Upper lobe of left lung (tissue), 6 donors: ENCODE results near the gene MGMT. TPM values are rescaled to one million over a fixed set of nuclear protein-coding genes. Genes with fewer than 3 reads are reported as not detected.

Experiments
- ATAC-seq, 2 donors: fragments of 200-7000 bp; cut with Tn5 transposase; one replicate each; pipeline ENCODE4 v1.9.1; 2022; ENCODE audit warnings: mild to moderate bottlenecking in 2 of 2, moderate library complexity in 2 of 2; ENCODE audit not compliant: low FRiP score in 2 of 2
- DNase-seq, 2 donors: peaks; one replicate each; pipeline ENCODE4 v3.0.0-alpha.2; 2019 to 2020
- H3K27ac ChIP-seq, 4 donors: fragments of 200-600 bp; sonication (generic); one replicate each; pipeline ENCODE4 v1.5.1; 2016 to 2019
- H3K27me3 ChIP-seq, 4 donors: fragments of 200-600 bp; sonication (generic); one replicate each; pipeline ENCODE4 v1.5.1; 2017 to 2019
- H3K36me3 ChIP-seq, 4 donors: fragments of 200-600 bp; sonication (generic); one replicate each; pipeline ENCODE4 v1.5.1; 2016 to 2019
- H3K4me1 ChIP-seq, 4 donors: fragments of 200-600 bp; sonication (generic); one replicate each; pipeline ENCODE4 v1.5.1; 2018 to 2019
- H3K4me3 ChIP-seq, 4 donors: fragments of 200-600 bp; sonication (generic); one replicate each; pipeline ENCODE4 v1.5.1; 2017 to 2019; ENCODE audit warnings: mild to moderate bottlenecking in 2 of 4, moderate library complexity in 1 of 4
- H3K9me3 ChIP-seq, 4 donors: fragments of 200-600 bp; sonication (generic); one replicate each; pipeline ENCODE4 v1.5.1; 2018 to 2019
- CTCF ChIP-seq, 6 experiments: fragments of 450-650 bp in 4 of 6; fragments of 200-600 bp in 2 of 6; sonication (generic) in 2 of 6; IDR thresholded peaks; one replicate each; pipeline ENCODE4 v1.5.1; 2016 to 2019; ENCODE audit warnings: antibody characterized with exemption in 6 of 6
- EP300 ChIP-seq, 4 donors: sonication (generic); formaldehyde crosslinking; IDR thresholded peaks; one replicate each; pipeline ENCODE4 v1.5.1; 2017; ENCODE audit warnings: antibody characterized with exemption in 4 of 4, control low read depth in 2 of 4
- POLR2A ChIP-seq, 4 donors: fragments of 450-650 bp; IDR thresholded peaks; one replicate each; pipeline ENCODE4 v1.5.1; 2016 to 2017; ENCODE audit warnings: antibody characterized with exemption in 4 of 4, mild to moderate bottlenecking in 2 of 4
- POLR2AphosphoS5 ChIP-seq, 2 donors: sonication (generic); formaldehyde crosslinking; IDR thresholded peaks; one replicate each; pipeline ENCODE4 v1.5.1; 2017; ENCODE audit warnings: antibody characterized with exemption in 2 of 2
- WGBS, 2 donors: methylation state at CpG; one replicate each; pipeline ENCODE4 v1.1.5; 2017 to 2018; 5-methylcytosine and 5-hydroxymethylcytosine counted together
- total RNA-seq, 6 donors: library from RNA; depleted of rRNA in 4 of 6; stranded (reverse); fragments of >200 nt in 4 of 6; gene quantifications; one replicate each; pipeline versions ENCODE4 v1.1.0 to v1.2.1, GENCODE V29; 2016 to 2021
- donor health status: DM: no; HTN: no; CAD: no; lungs with moderate emphysema.
- donor health status: DM: no; HTN: yes; CAD: no; lungs with severe emphysema.

MGMT gene
- total RNA-seq, 6 donors from 2014 or later, result 20.9 to 44.0 (median 29.6) TPM

DNA sequence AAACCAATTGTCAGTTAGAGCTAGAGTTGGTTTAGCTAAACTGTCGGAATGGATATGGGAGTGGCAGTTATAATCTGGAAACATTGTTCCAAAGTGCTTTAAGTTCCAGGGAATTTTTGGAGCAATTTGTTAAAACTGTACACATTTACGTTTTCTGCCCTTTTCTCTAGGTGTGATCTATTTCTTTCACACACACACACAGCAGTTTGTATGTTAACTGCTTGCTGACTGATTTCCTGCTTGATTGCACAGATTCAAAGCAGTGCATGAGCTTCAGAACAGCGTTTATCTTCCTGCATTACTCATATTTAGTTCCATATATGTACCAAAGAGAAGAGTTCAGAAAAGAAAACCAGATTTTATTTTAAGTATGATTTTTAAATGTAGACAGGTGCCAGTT, 57.9 kb downstream of the MGMT start:
- Histone ChIP-seq H3K4me3 (no peak overlapping the region), H3K27ac (no peak overlapping the region), H3K4me1 (no peaks in the 10 kb centered on the region), H3K9me3 (no peaks in the 10 kb centered on the region), H3K27me3 (no peaks in the 10 kb centered on the region), H3K36me3 (peaks cover 0 to 2% (median 0%) of the 10 kb centered on the region in 4 donors)
- no peak for DNase-seq
- no peak for ATAC-seq
- no peak for TF ChIP-seq CTCF (IDR thresholded peaks at IDR 0.05)
- TF ChIP-seq POLR2A (IDR thresholded peaks at IDR 0.05), result no peak
- TF ChIP-seq POLR2AphosphoS5 (IDR thresholded peaks at IDR 0.05), result no peak
- TF ChIP-seq EP300 (IDR thresholded peaks at IDR 0.05), result no peak
- WGBS, 2 donors, result 81 to 86% methylated on average over 3 of the region's 3 CpGs

DNA sequence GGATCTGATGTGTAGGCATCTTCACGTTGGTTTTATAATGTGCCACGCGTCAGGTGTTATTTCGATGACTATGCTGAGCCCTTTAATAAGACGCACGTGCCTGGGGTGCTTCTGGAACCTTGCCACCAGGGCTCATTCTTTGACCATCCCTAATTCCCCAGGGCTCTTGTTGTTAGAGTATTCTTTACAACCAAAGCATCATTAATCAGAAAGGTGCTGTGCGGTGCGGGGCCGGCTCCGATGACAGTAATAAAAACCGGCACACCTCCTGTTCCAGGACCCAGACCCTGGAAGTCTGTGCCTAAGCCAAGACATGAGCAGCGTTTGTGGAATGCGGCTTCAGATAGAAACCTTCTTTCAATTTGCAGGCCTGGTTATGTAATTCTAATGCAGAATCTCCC, 58.4 kb downstream of the MGMT start:
- TF ChIP-seq POLR2AphosphoS5 (IDR thresholded peaks at IDR 0.05), result no peak
- no peak for TF ChIP-seq CTCF (IDR thresholded peaks at IDR 0.05)
- TF ChIP-seq EP300 (IDR thresholded peaks at IDR 0.05), result no peak
- no peak for TF ChIP-seq POLR2A (IDR thresholded peaks at IDR 0.05)
- ATAC-seq (peak in 1 of 2 donors; percentile 65), DNase-seq (no peak)
- peaks cover 0 to 2% (median 0%) of the 10 kb centered on the region in 4 donors for H3K36me3 ChIP-seq
- H3K9me3 ChIP-seq, result no peaks in the 10 kb centered on the region
- no peak overlapping the region for H3K4me3 ChIP-seq
- 73 to 78% methylated on average over 13 of the region's 13 CpGs for WGBS, 2 donors
- no peaks in the 10 kb centered on the region for H3K4me1 ChIP-seq
- no peak overlapping the region for H3K27ac ChIP-seq
- H3K27me3 ChIP-seq, result no peaks in the 10 kb centered on the region

DNA sequence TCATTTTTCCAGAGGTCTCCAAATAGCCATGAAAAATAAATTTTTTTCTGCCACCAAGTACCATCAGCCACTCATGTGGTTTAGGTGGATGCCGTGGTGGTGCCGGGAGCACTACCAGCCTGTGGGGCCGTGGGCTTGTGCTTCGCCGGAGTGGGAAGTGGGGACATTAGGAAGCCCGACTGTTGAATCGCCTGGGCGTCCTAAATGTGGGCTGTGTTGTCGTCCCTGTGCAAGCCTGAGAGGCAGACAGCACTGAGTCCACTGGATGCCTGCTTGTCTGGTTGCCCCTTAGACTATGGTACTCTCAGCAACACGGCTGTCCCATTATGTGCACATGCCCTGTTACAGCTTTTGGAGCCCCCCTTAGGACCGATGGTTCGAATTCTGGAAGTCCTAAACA, 59.9 kb downstream of the MGMT start:
- TF ChIP-seq POLR2AphosphoS5 (IDR thresholded peaks at IDR 0.05) (no peak), POLR2A (IDR thresholded peaks at IDR 0.05) (no peak)
- Histone ChIP-seq H3K27ac (no peak overlapping the region), H3K4me1 (peaks cover 3 to 9% (median 7%) of the 10 kb centered on the region in 4 donors), H3K36me3 (peaks cover 0 to 2% (median 0%) of the 10 kb centered on the region in 4 donors), H3K27me3 (no peaks in the 10 kb centered on the region), H3K9me3 (no peaks in the 10 kb centered on the region), H3K4me3 (no peak overlapping the region)
- WGBS, 2 donors, result 94 to 97% methylated on average over 8 to 12 of the region's 12 CpGs
- ATAC-seq (no peak), DNase-seq (no peak)

- ATAC-seq (no peak), DNase-seq (no peak)
- TF ChIP-seq POLR2A (IDR thresholded peaks at IDR 0.05), result no peak
- TF ChIP-seq EP300 (IDR thresholded peaks at IDR 0.05), result no peak
- TF ChIP-seq POLR2AphosphoS5 (IDR thresholded peaks at IDR 0.05), result no peak
- no peak for TF ChIP-seq CTCF (IDR thresholded peaks at IDR 0.05)
- no peak overlapping the region for H3K4me3 ChIP-seq
- H3K36me3 ChIP-seq, result peaks cover 0 to 2% (median 0%) of the 10 kb centered on the region in 4 donors
- no peaks in the 10 kb centered on the region for H3K27me3 ChIP-seq
- peaks cover 9 to 19% (median 14%) of the 10 kb centered on the region in 4 donors for H3K4me1 ChIP-seq
- no peaks in the 10 kb centered on the region for H3K9me3 ChIP-seq
- no peak overlapping the region for H3K27ac ChIP-seq
- 90% methylated on average over 16 of the region's 16 CpGs for WGBS, 2 donors
Measured at GRCh38 chr10:129528376-129528978, 61.4 kb downstream of the MGMT start.

GRCh38 chr10:129530581-129530980, 63.5 kb downstream of the MGMT start:
- H3K4me1 ChIP-seq, result peaks cover 9 to 19% (median 15%) of the 10 kb centered on the region in 4 donors
- H3K9me3 ChIP-seq, result no peaks in the 10 kb centered on the region
- H3K36me3 ChIP-seq, result peaks cover 0 to 2% (median 0%) of the 10 kb centered on the region in 4 donors
- DNase-seq (no peak), ATAC-seq (no peak)
- TF ChIP-seq EP300 (IDR thresholded peaks at IDR 0.05) (no peak), POLR2AphosphoS5 (IDR thresholded peaks at IDR 0.05) (no peak), POLR2A (IDR thresholded peaks at IDR 0.05) (no peak), CTCF (IDR thresholded peaks at IDR 0.05) (no peak)
- H3K27ac ChIP-seq, result no peak overlapping the region
- H3K4me3 ChIP-seq, result no peak overlapping the region
- no peaks in the 10 kb centered on the region for H3K27me3 ChIP-seq
- WGBS, 2 donors, result 95% methylated on average over 11 to 14 of the region's 14 CpGs
